ENCODE data around the gene SGPP1.
"Not testable (repeated sequence)": the region's sequence is repeated elsewhere in the genome, so short reads cannot be mapped to it uniquely, and the experiment has no call there.

Gene SGPP1

GRCh38 chr14:63672417-63673180, 55.3 kb downstream of the SGPP1 start:
- no peak for DNase-seq

DNA sequence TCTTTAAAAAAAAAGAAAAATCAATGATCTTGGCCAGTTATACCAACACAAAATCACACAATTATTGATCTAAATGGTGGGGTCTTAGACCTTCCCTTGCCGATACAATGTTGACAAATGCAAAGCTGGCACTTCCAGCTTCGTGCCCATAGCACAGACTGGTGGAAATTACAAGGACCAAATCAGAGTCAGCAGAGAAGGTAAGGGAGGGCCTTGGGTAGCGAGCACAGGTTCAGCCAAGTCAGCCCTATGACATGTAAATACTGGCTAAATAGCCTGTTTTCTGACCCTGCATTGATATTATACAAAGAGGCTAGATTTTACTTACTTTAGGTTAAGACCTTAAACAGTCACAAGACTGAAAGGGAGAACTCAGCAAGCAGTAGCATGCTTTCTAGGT, 55.9 kb downstream of the SGPP1 start:
- DNase-seq = no peak

DNA sequence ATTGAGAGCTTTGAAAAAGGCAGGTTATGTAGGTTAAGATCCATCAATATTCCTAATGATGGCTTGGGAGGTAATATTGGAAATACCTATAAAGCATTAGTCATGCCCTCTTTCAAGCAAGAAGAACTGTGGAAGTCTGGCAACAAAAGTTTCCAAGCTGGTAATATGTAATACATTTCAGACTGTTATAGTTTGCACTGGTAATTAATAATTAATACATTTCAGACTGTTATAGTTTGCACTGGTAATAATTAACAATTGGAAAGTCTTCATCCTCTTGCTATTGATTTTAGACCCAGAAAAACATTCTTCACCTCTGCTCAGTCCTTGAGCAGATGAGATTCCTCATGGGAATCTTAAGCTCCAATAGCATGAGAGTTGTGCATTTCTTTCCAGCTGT, 57.2 kb downstream of the SGPP1 start:
- DNase-seq = no peak

DNA sequence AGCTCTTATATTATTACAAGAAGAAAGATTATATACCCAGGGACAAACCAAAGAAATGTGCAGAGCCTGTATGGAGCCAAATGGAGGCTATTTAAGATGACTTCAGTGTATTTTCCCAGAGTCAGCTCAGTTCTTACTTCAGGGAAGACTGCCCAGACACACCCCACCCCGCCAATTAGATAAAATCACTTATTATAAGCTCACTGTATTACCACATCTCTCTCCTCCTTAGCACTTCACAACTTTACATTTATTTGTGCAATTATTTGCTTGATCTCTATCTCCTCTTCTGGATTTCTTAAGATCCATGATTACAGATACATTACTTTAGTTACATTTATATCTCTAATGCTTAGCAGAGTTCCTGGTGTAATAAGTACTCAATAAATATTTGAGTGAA, 61.5 kb downstream of the SGPP1 start:
- no peak for DNase-seq

GRCh38 chr14:63663428-63664341, 64.2 kb downstream of the SGPP1 start:
- DNase-seq = no peak

DNA sequence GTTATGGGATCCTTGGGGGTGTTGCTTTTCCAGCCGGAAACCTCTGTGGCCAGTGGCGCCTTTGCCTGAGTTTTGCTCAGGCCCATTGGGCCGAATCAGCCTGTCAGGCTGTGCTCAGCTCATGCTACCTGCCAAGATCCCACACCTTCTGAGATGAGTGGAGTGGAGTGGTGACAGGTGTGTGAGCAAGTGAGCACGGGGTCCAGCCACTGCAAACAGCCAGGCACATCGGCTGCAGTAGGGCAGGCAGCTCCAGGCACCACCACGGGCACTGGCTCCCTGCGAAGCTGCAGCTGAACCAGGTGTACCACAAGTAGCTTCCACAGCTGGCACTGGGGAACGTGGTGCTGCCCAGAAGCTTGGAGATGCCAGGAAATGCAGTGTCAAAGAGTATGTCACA, 65.1 kb downstream of the SGPP1 start:
- DNase-seq = no peak

GRCh38 chr14:63661881-63662280, 66.0 kb downstream of the SGPP1 start:
- DNase-seq = not testable (repeated sequence)

- DNase-seq = no peak
Observed at GRCh38 chr14:63659726-63660125, 68.1 kb downstream of the SGPP1 start.

- DNase-seq = no peak
Observed at GRCh38 chr14:63656194-63656593, 71.7 kb downstream of the SGPP1 start.

- no peak for DNase-seq
Observed at GRCh38 chr14:63654936-63655335, 72.9 kb downstream of the SGPP1 start.

DNA sequence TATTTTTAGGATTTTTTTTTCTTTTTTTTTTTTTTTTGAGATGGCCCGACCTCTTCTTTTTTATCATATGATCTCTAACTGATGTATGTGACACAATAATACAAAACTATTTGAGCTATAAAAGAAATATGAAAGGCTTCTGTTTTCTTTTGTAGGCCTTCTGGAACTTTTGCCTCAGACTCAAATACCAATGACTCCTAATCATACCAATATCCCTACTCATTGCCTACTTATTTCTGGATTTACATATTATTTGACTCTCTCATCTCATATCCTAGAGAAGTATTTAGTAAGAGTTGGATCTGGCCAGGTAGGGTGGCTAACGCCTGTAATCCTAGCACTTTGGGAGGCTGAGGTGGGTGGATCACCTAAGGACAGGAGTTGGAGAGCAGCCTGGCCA, 73.5 kb downstream of the SGPP1 start:
- no peak for DNase-seq

GRCh38 chr14:63652406-63652805, 75.5 kb downstream of the SGPP1 start:
- no peak for DNase-seq

GRCh38 chr14:63650256-63650952, 77.5 kb downstream of the SGPP1 start:
- DNase-seq = no peak

DNA sequence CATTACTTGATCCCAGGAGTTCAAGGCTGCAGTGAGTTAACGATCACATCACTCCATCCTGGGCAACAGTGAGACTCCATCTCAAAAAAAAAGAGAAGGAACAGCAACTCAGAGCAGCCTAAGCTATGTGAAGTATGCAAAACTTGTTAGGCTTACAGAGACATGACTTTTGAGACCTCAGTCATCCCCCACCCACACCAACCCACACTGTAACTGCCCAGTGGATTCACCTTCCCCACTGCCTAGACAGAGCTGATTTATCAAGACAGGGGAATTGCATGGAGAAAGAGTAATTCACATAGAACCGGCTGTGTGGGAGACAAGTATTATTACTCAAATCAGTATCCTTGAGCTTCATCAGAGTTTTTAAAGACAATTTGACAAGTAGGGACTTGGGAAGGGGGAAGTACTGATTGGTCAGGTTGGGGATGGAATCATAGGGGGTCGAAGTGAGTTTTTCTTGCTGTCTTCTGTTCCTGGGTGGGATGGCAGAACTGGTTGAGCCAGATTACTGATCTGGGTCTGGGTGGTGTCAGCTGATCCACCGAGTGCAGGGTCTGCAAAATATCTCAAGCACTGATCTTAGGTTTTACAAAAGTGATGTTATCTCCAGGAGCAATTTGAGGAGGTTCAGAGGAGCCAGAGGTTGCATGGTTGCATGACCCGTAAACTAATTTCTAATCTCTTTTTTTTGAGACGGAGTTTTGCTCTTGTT, 80.0 kb downstream of the SGPP1 start:
- DNase-seq = no peak

DNA sequence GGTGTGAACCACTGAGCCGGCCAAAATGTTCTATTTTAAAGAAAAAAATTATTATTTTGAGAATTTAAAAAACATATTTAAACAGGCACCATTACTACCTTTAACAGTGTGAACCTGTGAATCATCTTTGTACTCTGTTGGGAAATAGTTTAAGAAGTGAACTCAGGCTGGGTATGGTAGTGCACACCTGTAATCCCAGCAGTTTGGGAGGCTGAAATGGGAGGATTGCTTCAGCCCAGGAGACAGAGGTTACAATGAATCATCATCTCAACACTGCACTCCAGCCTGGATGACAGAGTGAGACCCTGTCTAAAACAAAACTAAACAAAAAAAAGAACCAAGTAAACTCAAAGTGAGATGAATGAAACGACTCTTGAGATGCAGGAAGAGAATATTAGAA, 83.1 kb downstream of the SGPP1 start:
- DNase-seq = no peak

GRCh38 chr14:63642656-63643382, 85.0 kb downstream of the SGPP1 start:
- no peak for DNase-seq

DNA sequence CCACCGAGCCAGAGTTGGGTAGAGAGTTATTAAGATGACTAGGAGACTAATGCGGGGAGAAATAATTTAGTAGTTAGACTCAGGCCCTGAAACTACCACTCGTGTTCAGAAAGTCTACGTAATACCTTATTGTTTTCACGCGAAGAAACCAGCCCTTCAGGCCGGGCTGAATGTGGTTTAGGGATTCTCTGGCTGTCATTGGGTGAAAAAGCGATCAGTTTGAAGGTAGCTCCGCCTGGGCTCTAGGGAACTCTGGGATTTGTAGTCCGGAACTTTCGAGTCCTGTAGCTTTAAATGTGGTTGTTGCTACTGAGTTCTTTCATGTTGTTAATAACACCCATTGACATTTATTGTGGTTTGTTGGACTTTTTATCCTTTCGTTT, 85.6 kb downstream of the SGPP1 start:
- DNase-seq = peak; percentile 35

- peak; percentile 65 for DNase-seq
Observed at GRCh38 chr14:63641473-63642228, 86.2 kb downstream of the SGPP1 start, which contains the start of gene WDR89. Gene WDR89, minus strand, starts transcription at chr14:63641871. Its CDS starts 41,929 bp downstream, at chr14:63599942.

GRCh38 chr14:63638493-63638892, 89.4 kb downstream of the SGPP1 start:
- DNase-seq = no peak

GRCh38 chr14:63636094-63636635, 91.7 kb downstream of the SGPP1 start:
- not testable (repeated sequence) for DNase-seq

All from 8988T (cell line).